GM06990 (cell line): ENCODE data around the gene TMEM150C.

Experiments
- DNase-seq: peaks from one replicate; pipeline ENCODE4 v3.0.0-alpha.2; 2011; ENCODE audit not compliant: insufficient read length; ENCODE audit errors: extremely low read depth
- H3K27me3 ChIP-seq: replicated peaks from 2 replicates; pipeline ENCODE4 v1.6.0; 2011; ENCODE audit warnings: low read length; ENCODE audit not compliant: control insufficient read depth, insufficient read depth
- H3K36me3 ChIP-seq: 2 replicates; pipeline ENCODE4 v1.5.1; 2011; ENCODE audit warnings: low read length; ENCODE audit not compliant: control insufficient read depth, insufficient read depth
- H3K4me3 ChIP-seq: replicated peaks from 2 replicates; pipeline ENCODE4 v1.5.1; 2011; ENCODE audit warnings: low read depth, mild to moderate bottlenecking, control low read depth, low read length
- CTCF ChIP-seq: IDR thresholded peaks from 2 replicates; pipeline ENCODE4 v1.5.1; 2011; ENCODE audit warnings: low read length, control low read depth, mild to moderate bottlenecking, inconsistent platforms; ENCODE audit not compliant: insufficient read depth, poor library complexity, severe bottlenecking

TMEM150C gene

DNA sequence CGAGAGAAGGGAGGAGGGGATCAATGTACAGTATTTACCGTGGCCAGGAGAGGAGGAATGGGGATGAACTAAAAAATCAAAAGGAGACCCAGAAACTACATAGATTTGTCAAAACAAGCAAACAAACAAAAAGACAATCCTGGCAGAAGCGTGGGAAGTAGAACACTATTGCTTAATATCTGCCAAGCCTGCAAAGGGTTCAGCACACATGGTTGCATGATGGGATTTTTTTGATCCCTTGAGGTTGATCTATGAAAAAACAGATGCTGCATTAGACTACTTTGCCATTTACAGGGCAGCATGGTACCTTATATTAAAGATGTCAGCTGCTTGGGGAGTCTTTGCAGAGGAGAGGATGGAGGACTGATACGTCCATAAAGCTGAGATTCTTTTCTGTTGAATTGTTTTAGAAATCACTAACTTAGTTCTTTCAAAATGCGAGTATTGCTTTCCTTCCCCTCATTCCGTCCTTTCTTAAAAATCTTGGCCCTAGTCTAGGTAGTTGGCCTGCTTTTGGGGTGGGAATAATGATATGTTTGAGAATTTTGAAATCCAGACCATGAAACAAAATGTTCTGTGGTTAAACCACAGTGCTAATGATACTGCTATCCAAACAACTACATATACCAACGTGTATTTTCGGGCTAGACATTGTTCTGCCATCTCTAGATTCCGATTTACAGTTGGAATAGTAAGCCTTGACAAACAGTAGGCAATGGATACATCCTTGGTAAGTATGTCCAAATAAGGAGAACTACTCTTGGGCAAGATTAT, 39.6 kb upstream of the TMEM150C start:
- DNase-seq, result no peak
- TF ChIP-seq CTCF, result no peak
- Histone ChIP-seq H3K36me3 (no peaks in the 10 kb centered on the region), H3K27me3 (no peaks in the 10 kb centered on the region; the same call in 1 of the 2 replicates), H3K4me3 (no peak overlapping the region)

- no peak overlapping the region for H3K4me3 ChIP-seq
- no peaks in the 10 kb centered on the region; the same call in 1 of the 2 replicates for H3K27me3 ChIP-seq
- DNase-seq, result no peak
- no peak for TF ChIP-seq CTCF
- no peaks in the 10 kb centered on the region for H3K36me3 ChIP-seq
Measured at GRCh38 chr4:82599336-82599735, 37.5 kb upstream of the TMEM150C start.

- no peaks in the 10 kb centered on the region for H3K36me3 ChIP-seq
- no peak for DNase-seq
- TF ChIP-seq CTCF, result no peak
- H3K27me3 ChIP-seq, result no peaks in the 10 kb centered on the region; the same call in 1 of the 2 replicates
- no peak overlapping the region for H3K4me3 ChIP-seq
Measured at GRCh38 chr4:82594456-82594855, 32.7 kb upstream of the TMEM150C start.

GRCh38 chr4:82593411-82593810, 31.6 kb upstream of the TMEM150C start:
- no peak for TF ChIP-seq CTCF
- no peak overlapping the region for H3K4me3 ChIP-seq
- H3K36me3 ChIP-seq, result no peaks in the 10 kb centered on the region
- DNase-seq, result no peak
- no peaks in the 10 kb centered on the region; the same call in 1 of the 2 replicates for H3K27me3 ChIP-seq

DNA sequence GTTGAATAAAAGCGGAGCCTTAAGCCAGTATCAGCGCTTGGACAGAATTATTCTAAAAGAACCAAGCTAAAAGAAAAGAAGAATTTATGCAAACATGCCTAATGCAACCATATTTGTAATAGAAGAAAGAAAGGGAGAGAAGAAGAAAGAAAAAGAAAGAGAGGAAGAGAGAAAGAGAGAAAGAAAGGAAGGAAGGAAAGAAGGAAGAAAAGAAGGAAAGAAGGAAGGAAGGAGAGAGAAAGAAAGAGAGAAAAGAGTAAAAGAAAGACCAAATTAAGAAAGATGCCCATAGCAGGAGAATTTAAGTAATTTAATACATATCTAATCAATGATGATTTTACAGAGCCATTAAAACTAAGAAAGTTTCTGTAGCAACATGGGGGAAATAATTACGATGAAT, 30.9 kb upstream of the TMEM150C start:
- no peak for TF ChIP-seq CTCF
- H3K36me3 ChIP-seq, result no peaks in the 10 kb centered on the region
- DNase-seq, result no peak
- H3K27me3 ChIP-seq, result no peaks in the 10 kb centered on the region; the same call in 1 of the 2 replicates
- H3K4me3 ChIP-seq, result no peak overlapping the region
